Kidney (tissue), 14 donors: ENCODE measurements around the gene FIP1L1. TPM values are rescaled to one million over a fixed set of nuclear protein-coding genes. Genes with fewer than 3 reads are reported as not detected.

Source experiments
- DNase-seq, 5 donors: peaks; one replicate each; pipeline ENCODE4 v3.0.0-alpha.2; 2013 to 2020
- FAIRE-seq: peaks from 2 replicates; lab custom pipeline; 2012; peaks lifted over from hg19 to GRCh38; lab: Jason Lieb, UNC
- H3K27ac ChIP-seq, 2 donors: one replicate each; pipeline ENCODE4 v1.7.0; 2013; ENCODE audit warnings: low read depth in 2 of 2, low read length in 2 of 2, inconsistent platforms in 1 of 2
- H3K27me3 ChIP-seq: one replicate; pipeline ENCODE4 v1.7.1; 2013; ENCODE audit warnings: low read length, inconsistent platforms; ENCODE audit not compliant: control insufficient read depth, insufficient read depth
- H3K36me3 ChIP-seq, 3 donors: one replicate each; pipeline versions ENCODE4 v1.7.0 to v1.7.1; 2013; ENCODE audit warnings: low read length in 3 of 3, control low read depth in 1 of 3, inconsistent platforms in 1 of 3; ENCODE audit not compliant: insufficient read depth in 3 of 3, control insufficient read depth in 2 of 3
- H3K4me1 ChIP-seq, 3 donors: one replicate each; pipeline versions ENCODE4 v1.7.0 to v1.7.1; 2013; ENCODE audit warnings: low read length in 3 of 3, inconsistent platforms in 1 of 3, low read depth in 1 of 3; ENCODE audit not compliant: control insufficient read depth in 2 of 3, insufficient read depth in 2 of 3
- H3K4me3 ChIP-seq, 3 donors: one replicate each; pipeline versions ENCODE4 v1.7.0 to v1.8.1; 2013; ENCODE audit warnings: low read length in 3 of 3, control low read depth in 1 of 3, inconsistent platforms in 1 of 3
- H3K9ac ChIP-seq, 3 donors: one replicate each; pipeline versions ENCODE4 v1.7.0 to v1.7.1; 2013; ENCODE audit warnings: low read length in 3 of 3, control low read depth in 1 of 3, inconsistent platforms in 1 of 3
- H3K9me3 ChIP-seq, 3 donors: one replicate each; pipeline versions ENCODE4 v1.7.0 to v1.7.1; 2013; ENCODE audit warnings: low read length in 3 of 3, control low read depth in 1 of 3, inconsistent platforms in 1 of 3; ENCODE audit not compliant: control insufficient read depth in 2 of 3, insufficient read depth in 1 of 3
- CTCF ChIP-seq: IDR thresholded peaks from 3 replicates; pipeline ENCODE4 v1.5.1; 2012; ENCODE audit warnings: mild to moderate bottlenecking, moderate library complexity, borderline replicate concordance; ENCODE audit not compliant: insufficient read depth; ENCODE audit errors: extremely low read depth
- intact Hi-C: fragments of 100-400 bp; cut with DNase I; formaldehyde crosslinking; loops from one replicate; pipeline ENCODE4 v1.11.1; 2022
- polyA plus RNA-seq: library from polyadenylated mRNA; stranded (reverse); fragments of 350-450 nt; fragmentation: Illumina TruSeq; extraction: RNeasy Lipid Tissue Mini Kit (QIAGEN cat#74804); gene quantifications from one replicate; pipeline ENCODE4 v1.2.3, GENCODE V29; 2014; ENCODE audit warnings: low read depth, low replicate concordance; ENCODE audit not compliant: insufficient read depth
- total RNA-seq: library from RNA; stranded (reverse); fragmentation: NEBNext Ultra II Directional; extraction: Animal tissue kit (Norgen Biotek cat#: 25700); gene quantifications from one replicate; pipeline ENCODE4 v1.2.1, GENCODE V29; 2021
- donor health status: control.
- donor health status: control.
- donor health status: control.
- donor health status: control.
- donor health status: control.
- donor health status: DM: yes; HTN: yes; CAD: no.
- donor health status: Normal renal cell carcinoma (clear cell type).

Gene FIP1L1
- total and polyA plus RNA-seq, 2 donors from 2014 or later = 25.5 to 48.0 TPM

- H3K27ac ChIP-seq = no peak overlapping the region
- H3K9ac ChIP-seq = no peak overlapping the region
- intact Hi-C loops = no loop called here
- peaks cover 0 to 4% (median 0%) of the 10 kb centered on the region in 3 donors for H3K36me3 ChIP-seq
- H3K9me3 ChIP-seq = no peaks in the 10 kb centered on the region
- TF ChIP-seq CTCF = no peak
- no peak for DNase-seq
- no peaks in the 10 kb centered on the region for H3K4me1 ChIP-seq
- H3K4me3 ChIP-seq = no peak overlapping the region
- FAIRE-seq = no peak
- no peaks in the 10 kb centered on the region for H3K27me3 ChIP-seq
Observed at GRCh38 chr4:53419208-53419607, 41.8 kb downstream of the FIP1L1 start.

- H3K4me1 ChIP-seq = no peaks in the 10 kb centered on the region
- H3K9ac ChIP-seq = no peak overlapping the region
- peaks cover 0 to 4% (median 0%) of the 10 kb centered on the region in 3 donors for H3K36me3 ChIP-seq
- H3K27me3 ChIP-seq = no peaks in the 10 kb centered on the region
- FAIRE-seq (no peak), DNase-seq (no peak)
- intact Hi-C loops = no loop called here
- no peak overlapping the region for H3K4me3 ChIP-seq
- H3K9me3 ChIP-seq = no peaks in the 10 kb centered on the region
- TF ChIP-seq CTCF = no peak
- no peak overlapping the region for H3K27ac ChIP-seq
Observed at GRCh38 chr4:53421791-53422190, 44.4 kb downstream of the FIP1L1 start.

- no peak for TF ChIP-seq CTCF
- FAIRE-seq (no peak), DNase-seq (no peak)
- no peaks in the 10 kb centered on the region for H3K4me1 ChIP-seq
- intact Hi-C loops = no loop called here
- no peaks in the 10 kb centered on the region for H3K27me3 ChIP-seq
- H3K27ac ChIP-seq = no peak overlapping the region
- no peak overlapping the region for H3K4me3 ChIP-seq
- H3K9ac ChIP-seq = no peak overlapping the region
- H3K36me3 ChIP-seq = peaks cover 0 to 4% (median 0%) of the 10 kb centered on the region in 3 donors
- no peaks in the 10 kb centered on the region for H3K9me3 ChIP-seq
Observed at GRCh38 chr4:53422367-53422766, 44.9 kb downstream of the FIP1L1 start.

GRCh38 chr4:53424280-53424679, 46.8 kb downstream of the FIP1L1 start:
- FAIRE-seq = no peak
- no peak overlapping the region for H3K9ac ChIP-seq

More at GRCh38 chr4:53424280-53424679, 46.8 kb downstream of the FIP1L1 start:
- peaks cover 4 to 10% (median 6%) of the 10 kb centered on the region in 3 donors for H3K36me3 ChIP-seq
- no peaks in the 10 kb centered on the region for H3K27me3 ChIP-seq
- intact Hi-C loops = no loop called here
- no peaks in the 10 kb centered on the region for H3K4me1 ChIP-seq
- H3K9me3 ChIP-seq = no peaks in the 10 kb centered on the region
- DNase-seq = no peak
- TF ChIP-seq CTCF = no peak
- H3K27ac ChIP-seq = no peak overlapping the region
- no peak overlapping the region for H3K4me3 ChIP-seq
